HepG2 (cell line): Measurements from ENCODE around the gene KLF16. TPM values are rescaled to one million over a fixed set of nuclear protein-coding genes. Genes with fewer than 3 reads are reported as not detected.

Experiments
- ELF3 ChIP-seq: IDR thresholded peaks from 2 replicates; pipeline ENCODE4 v1.6.1; 2016; ENCODE audit warnings: missing genetic modification reagents, missing compliant biosample characterization
- PAX8 ChIP-seq: sonication (generic); formaldehyde crosslinking; IDR thresholded peaks from 2 replicates; pipeline ENCODE4 v1.8.0; 2022; ENCODE audit warnings: mild to moderate bottlenecking, missing genetic modification reagents, borderline replicate concordance
- RFX5 ChIP-seq: IDR thresholded peaks from 2 replicates; pipeline ENCODE4 v1.6.1; 2011; ENCODE audit warnings: low read depth, low read length, improper control_type of control experiment
- ZNF143 ChIP-seq: sonication (generic); formaldehyde crosslinking; IDR thresholded peaks from 2 replicates; pipeline ENCODE4 v1.4.0; 2020; ENCODE audit warnings: missing genetic modification reagents
- ZNF552 ChIP-seq: sonication (generic); formaldehyde crosslinking; IDR thresholded peaks from 2 replicates; pipeline ENCODE4 v1.9.0; 2022; ENCODE audit warnings: missing genetic modification reagents, mild to moderate bottlenecking, borderline replicate concordance
- polyA plus RNA-seq, 8 experiments: library from polyadenylated mRNA; depleted of rRNA in 3 of 8; stranded (reverse) in 7 of 8; unstranded in 1 of 8; fragments of >200 nt; fragmentation: Illumina TruSeq in 4 of 8; extraction: Trizol in 4 of 8; gene quantifications; 2 replicates each; pipeline versions ENCODE4 v1.2.1 to v1.2.3, GENCODE V29; 2011 to 2016; ENCODE audit warnings: low read depth in 4 of 8, missing spikeins in 1 of 8, mixed read lengths in 1 of 8; ENCODE audit not compliant: insufficient read depth in 1 of 8
- total RNA-seq, 5 experiments: library from RNA; depleted of rRNA; stranded (reverse); fragments of >200 nt; fragmentation: Illumina TruSeq; extraction: Trizol; gene quantifications; 2 replicates each; pipeline ENCODE4 v1.2.3, GENCODE V29; 2016; ENCODE audit warnings: low read depth in 1 of 5
- TF ChIP-seq, protein P1 (sequence below), 2 experiments: fragments of 450-650 bp in 1 of 2; sonication (generic) in 1 of 2; formaldehyde crosslinking in 1 of 2; IDR thresholded peaks; 2 replicates each; pipeline versions ENCODE4 v1.6.1 to v1.8.0; 2016 to 2022; ENCODE audit warnings: antibody characterized with exemption in 1 of 2, mild to moderate bottlenecking in 1 of 2, missing genetic modification reagents in 1 of 2
- TF ChIP-seq, protein P2 (sequence below): sonication (generic); formaldehyde crosslinking; IDR thresholded peaks from 2 replicates; pipeline ENCODE4 v1.4.0; 2020; ENCODE audit warnings: mild to moderate bottlenecking, missing genetic modification reagents
- TF ChIP-seq, protein P3 (sequence below): sonication (generic); formaldehyde crosslinking; IDR thresholded peaks from 2 replicates; pipeline ENCODE4 v1.4.0; 2020; ENCODE audit warnings: missing genetic modification reagents, mild to moderate bottlenecking, borderline replicate concordance

Gene KLF16
- total and polyA plus RNA-seq, 2 of the 13 experiments (the other 11 are each of a cell fraction or from before 2014, with no cell fraction given), result 3.5 to 6.7 TPM

DNA sequence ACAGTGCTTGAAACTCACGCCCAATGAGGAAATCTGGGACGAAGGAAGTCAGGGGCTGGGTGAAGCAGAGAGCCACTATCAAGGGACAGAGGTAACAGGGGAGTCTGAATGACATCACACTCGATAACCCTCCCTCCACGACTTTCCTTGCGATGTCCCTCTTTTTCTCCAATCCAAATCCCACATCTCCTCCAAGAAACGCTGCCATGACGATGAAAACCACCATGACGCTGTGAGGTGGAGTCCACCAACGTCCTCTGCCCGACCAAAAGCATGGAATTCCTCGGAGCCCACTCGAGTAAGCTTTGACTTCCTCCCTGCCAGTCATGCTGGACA is 16.1 kb downstream of the KLF16 start (continued):
- TF ChIP-seq, protein P1, sequence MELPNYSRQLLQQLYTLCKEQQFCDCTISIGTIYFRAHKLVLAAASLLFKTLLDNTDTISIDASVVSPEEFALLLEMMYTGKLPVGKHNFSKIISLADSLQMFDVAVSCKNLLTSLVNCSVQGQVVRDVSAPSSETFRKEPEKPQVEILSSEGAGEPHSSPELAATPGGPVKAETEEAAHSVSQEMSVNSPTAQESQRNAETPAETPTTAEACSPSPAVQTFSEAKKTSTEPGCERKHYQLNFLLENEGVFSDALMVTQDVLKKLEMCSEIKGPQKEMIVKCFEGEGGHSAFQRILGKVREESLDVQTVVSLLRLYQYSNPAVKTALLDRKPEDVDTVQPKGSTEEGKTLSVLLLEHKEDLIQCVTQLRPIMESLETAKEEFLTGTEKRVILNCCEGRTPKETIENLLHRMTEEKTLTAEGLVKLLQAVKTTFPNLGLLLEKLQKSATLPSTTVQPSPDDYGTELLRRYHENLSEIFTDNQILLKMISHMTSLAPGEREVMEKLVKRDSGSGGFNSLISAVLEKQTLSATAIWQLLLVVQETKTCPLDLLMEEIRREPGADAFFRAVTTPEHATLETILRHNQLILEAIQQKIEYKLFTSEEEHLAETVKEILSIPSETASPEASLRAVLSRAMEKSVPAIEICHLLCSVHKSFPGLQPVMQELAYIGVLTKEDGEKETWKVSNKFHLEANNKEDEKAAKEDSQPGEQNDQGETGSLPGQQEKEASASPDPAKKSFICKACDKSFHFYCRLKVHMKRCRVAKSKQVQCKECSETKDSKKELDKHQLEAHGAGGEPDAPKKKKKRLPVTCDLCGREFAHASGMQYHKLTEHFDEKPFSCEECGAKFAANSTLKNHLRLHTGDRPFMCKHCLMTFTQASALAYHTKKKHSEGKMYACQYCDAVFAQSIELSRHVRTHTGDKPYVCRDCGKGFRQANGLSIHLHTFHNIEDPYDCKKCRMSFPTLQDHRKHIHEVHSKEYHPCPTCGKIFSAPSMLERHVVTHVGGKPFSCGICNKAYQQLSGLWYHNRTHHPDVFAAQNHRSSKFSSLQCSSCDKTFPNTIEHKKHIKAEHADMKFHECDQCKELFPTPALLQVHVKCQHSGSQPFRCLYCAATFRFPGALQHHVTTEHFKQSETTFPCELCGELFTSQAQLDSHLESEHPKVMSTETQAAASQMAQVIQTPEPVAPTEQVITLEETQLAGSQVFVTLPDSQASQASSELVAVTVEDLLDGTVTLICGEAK (IDR thresholded peaks at IDR 0.05), result peak; percentile 16; the same call in 1 of the 2 replicates
- TF ChIP-seq, protein P1 (CRISPR knock-in tag; IDR thresholded peaks at IDR 0.05), result no peak
- no peak for TF ChIP-seq ZNF552
- no peak for TF ChIP-seq ELF3 (CRISPR knock-in tag)
- 0 out of 2 replicates have a peak, but pooled peaks have one; percentile 10 for TF ChIP-seq PAX8 (CRISPR knock-in tag)
- TF ChIP-seq, protein P2, sequence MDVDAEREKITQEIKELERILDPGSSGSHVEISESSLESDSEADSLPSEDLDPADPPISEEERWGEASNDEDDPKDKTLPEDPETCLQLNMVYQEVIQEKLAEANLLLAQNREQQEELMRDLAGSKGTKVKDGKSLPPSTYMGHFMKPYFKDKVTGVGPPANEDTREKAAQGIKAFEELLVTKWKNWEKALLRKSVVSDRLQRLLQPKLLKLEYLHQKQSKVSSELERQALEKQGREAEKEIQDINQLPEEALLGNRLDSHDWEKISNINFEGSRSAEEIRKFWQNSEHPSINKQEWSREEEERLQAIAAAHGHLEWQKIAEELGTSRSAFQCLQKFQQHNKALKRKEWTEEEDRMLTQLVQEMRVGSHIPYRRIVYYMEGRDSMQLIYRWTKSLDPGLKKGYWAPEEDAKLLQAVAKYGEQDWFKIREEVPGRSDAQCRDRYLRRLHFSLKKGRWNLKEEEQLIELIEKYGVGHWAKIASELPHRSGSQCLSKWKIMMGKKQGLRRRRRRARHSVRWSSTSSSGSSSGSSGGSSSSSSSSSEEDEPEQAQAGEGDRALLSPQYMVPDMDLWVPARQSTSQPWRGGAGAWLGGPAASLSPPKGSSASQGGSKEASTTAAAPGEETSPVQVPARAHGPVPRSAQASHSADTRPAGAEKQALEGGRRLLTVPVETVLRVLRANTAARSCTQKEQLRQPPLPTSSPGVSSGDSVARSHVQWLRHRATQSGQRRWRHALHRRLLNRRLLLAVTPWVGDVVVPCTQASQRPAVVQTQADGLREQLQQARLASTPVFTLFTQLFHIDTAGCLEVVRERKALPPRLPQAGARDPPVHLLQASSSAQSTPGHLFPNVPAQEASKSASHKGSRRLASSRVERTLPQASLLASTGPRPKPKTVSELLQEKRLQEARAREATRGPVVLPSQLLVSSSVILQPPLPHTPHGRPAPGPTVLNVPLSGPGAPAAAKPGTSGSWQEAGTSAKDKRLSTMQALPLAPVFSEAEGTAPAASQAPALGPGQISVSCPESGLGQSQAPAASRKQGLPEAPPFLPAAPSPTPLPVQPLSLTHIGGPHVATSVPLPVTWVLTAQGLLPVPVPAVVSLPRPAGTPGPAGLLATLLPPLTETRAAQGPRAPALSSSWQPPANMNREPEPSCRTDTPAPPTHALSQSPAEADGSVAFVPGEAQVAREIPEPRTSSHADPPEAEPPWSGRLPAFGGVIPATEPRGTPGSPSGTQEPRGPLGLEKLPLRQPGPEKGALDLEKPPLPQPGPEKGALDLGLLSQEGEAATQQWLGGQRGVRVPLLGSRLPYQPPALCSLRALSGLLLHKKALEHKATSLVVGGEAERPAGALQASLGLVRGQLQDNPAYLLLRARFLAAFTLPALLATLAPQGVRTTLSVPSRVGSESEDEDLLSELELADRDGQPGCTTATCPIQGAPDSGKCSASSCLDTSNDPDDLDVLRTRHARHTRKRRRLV (CRISPR knock-in tag), result no peak
- TF ChIP-seq, protein P3, sequence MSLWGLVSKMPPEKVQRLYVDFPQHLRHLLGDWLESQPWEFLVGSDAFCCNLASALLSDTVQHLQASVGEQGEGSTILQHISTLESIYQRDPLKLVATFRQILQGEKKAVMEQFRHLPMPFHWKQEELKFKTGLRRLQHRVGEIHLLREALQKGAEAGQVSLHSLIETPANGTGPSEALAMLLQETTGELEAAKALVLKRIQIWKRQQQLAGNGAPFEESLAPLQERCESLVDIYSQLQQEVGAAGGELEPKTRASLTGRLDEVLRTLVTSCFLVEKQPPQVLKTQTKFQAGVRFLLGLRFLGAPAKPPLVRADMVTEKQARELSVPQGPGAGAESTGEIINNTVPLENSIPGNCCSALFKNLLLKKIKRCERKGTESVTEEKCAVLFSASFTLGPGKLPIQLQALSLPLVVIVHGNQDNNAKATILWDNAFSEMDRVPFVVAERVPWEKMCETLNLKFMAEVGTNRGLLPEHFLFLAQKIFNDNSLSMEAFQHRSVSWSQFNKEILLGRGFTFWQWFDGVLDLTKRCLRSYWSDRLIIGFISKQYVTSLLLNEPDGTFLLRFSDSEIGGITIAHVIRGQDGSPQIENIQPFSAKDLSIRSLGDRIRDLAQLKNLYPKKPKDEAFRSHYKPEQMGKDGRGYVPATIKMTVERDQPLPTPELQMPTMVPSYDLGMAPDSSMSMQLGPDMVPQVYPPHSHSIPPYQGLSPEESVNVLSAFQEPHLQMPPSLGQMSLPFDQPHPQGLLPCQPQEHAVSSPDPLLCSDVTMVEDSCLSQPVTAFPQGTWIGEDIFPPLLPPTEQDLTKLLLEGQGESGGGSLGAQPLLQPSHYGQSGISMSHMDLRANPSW (CRISPR knock-in tag), result no peak
- no peak for TF ChIP-seq ZNF143 (CRISPR knock-in tag)
- no peak for TF ChIP-seq RFX5
